PFSK-1 (cell line): ENCODE measurements around the gene SOCS7.

Experiments used
- FOXP2 ChIP-seq: optimal IDR thresholded peaks from 2 replicates; pipeline ENCODE3; 2011; ENCODE audit warnings: borderline replicate concordance, control low read depth, inconsistent platforms; ENCODE audit not compliant: insufficient read depth; ENCODE audit errors: extremely low read length, extremely low read depth
- POLR2AphosphoS5 ChIP-seq: IDR thresholded peaks from 2 replicates; pipeline ENCODE4 v1.6.1; 2012; ENCODE audit warnings: low read depth, mild to moderate bottlenecking, control low read depth, low read length, moderate library complexity
- REST ChIP-seq, 2 experiments: IDR thresholded peaks; 2 replicates each; pipeline versions ENCODE4 v1.6.1 to v1.8.0; 2011 to 2012; ENCODE audit warnings: low read depth in 2 of 2, low read length in 2 of 2, control low read depth in 1 of 2, inconsistent platforms in 1 of 2, mild to moderate bottlenecking in 1 of 2, moderate library complexity in 1 of 2; ENCODE audit not compliant: insufficient read depth in 1 of 2
- SIN3A ChIP-seq: IDR thresholded peaks from 2 replicates; pipeline ENCODE4 v1.6.1; 2012; ENCODE audit warnings: mild to moderate bottlenecking, low read length, moderate library complexity, borderline replicate concordance; ENCODE audit not compliant: insufficient read depth
- TAF1 ChIP-seq: IDR thresholded peaks from 2 replicates; pipeline ENCODE4 v1.6.1; 2012; ENCODE audit warnings: low read length, control low read depth, borderline replicate concordance; ENCODE audit not compliant: insufficient read depth

DNA sequence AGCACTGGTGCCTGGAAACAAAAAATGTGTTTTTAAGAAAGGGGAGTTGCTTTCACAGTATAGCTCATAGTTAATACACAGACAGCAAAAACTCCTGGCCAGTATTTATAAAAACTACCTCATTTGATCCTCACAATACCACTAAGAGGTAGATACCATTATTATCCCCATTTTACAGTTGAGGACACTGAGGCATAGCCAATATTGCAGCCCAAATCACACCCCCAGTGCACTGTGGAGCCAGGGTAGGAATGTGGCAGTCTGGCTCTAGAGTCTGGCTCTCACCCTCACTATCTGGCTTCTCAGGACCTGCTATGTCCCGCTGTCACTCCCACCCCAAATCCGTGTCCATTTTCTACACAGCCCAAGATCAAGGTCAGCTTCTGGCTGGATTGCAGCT lies 79.2 kb downstream of the SOCS7 start:
- TF ChIP-seq POLR2AphosphoS5: no peak
- TF ChIP-seq SIN3A: no peak
- no peak for TF ChIP-seq REST (IDR thresholded peaks at IDR 0.05; ENCODE audit: insufficient read depth in 1 of 2, low read depth in 2 of 2, low read length in 2 of 2)
- TF ChIP-seq TAF1: no peak
- no peak for TF ChIP-seq FOXP2
